ENCODE results near the gene C3orf80. TPM values are rescaled to one million over a fixed set of nuclear protein-coding genes. Genes with fewer than 3 reads are reported as not detected.

C3orf80 gene
- total and polyA plus RNA-seq, 2 donors, result 1.0 to 1.6 TPM

Other genes starting within 250 kb of the C3orf80 start
- 0.58 TPM for gene IL12A, start 236.6 kb upstream of the C3orf80 start, total RNA-seq
- 0.14 TPM for gene IL12A, start 236.6 kb upstream of the C3orf80 start, polyA plus RNA-seq
- gene IFT80, start 173.8 kb downstream of the C3orf80 start, total RNA-seq, result 83.6 TPM
- 13.1 TPM for gene IFT80, start 173.8 kb downstream of the C3orf80 start, polyA plus RNA-seq
- 205 TPM for gene SMC4, start 174.2 kb downstream of the C3orf80 start, total RNA-seq
- 14.5 TPM for gene SMC4, start 174.2 kb downstream of the C3orf80 start, polyA plus RNA-seq
- gene TRIM59, start 224.4 kb downstream of the C3orf80 start, total RNA-seq, result 40.2 TPM
- 2.4 TPM for gene TRIM59, start 224.4 kb downstream of the C3orf80 start, polyA plus RNA-seq

Data from urinary bladder (tissue), 2 donors.